MM.1S (cell line): Measurements from ENCODE around the gene PCDHGA3.
A peak's percentile ranks its signal among the peaks of the same experiment; 100 is the strongest.

Experiments used
- DNase-seq: peaks from one replicate; pipeline ENCODE4 v3.0.0-alpha.2; 2015
- H2AFZ ChIP-seq: fragments of 300-600 bp; sonication (generic); 2 replicates; pipeline ENCODE4 v1.6.0; 2016; ENCODE audit warnings: antibody characterized with exemption, low read length
- H3F3A ChIP-seq: fragments of 300-600 bp; sonication (generic); 2 replicates; pipeline ENCODE4 v1.6.1; 2016; ENCODE audit warnings: mild to moderate bottlenecking, antibody characterized with exemption, low read length, moderate library complexity, mixed read lengths; ENCODE audit not compliant: insufficient read depth
- H3K27ac ChIP-seq: fragments of 300-600 bp; sonication (generic); 2 replicates; pipeline ENCODE4 v1.5.1; 2016; ENCODE audit warnings: mild to moderate bottlenecking, low read length
- H3K27me3 ChIP-seq: fragments of 300-600 bp; sonication (generic); replicated peaks from 2 replicates; pipeline ENCODE4 v1.6.0; 2016; ENCODE audit warnings: low read length; ENCODE audit not compliant: insufficient read depth
- H3K36me3 ChIP-seq: fragments of 300-600 bp; sonication (generic); replicated peaks from 2 replicates; pipeline ENCODE4 v1.6.1; 2016; ENCODE audit warnings: mild to moderate bottlenecking, low read length, mixed read lengths; ENCODE audit not compliant: insufficient read depth
- H3K4me1 ChIP-seq: fragments of 300-600 bp; sonication (generic); 2 replicates; pipeline ENCODE4 v1.6.1; 2016; ENCODE audit warnings: low read length, mixed read lengths
- H3K4me2 ChIP-seq: fragments of 300-600 bp; sonication (generic); 2 replicates; pipeline ENCODE4 v1.6.0; 2016; ENCODE audit warnings: low read depth, low read length
- H3K4me3 ChIP-seq: fragments of 300-600 bp; sonication (generic); 2 replicates; pipeline ENCODE4 v1.5.1; 2016; ENCODE audit warnings: low read length, mixed read lengths
- H3K79me2 ChIP-seq: fragments of 300-600 bp; sonication (generic); 2 replicates; pipeline ENCODE4 v1.6.1; 2016; ENCODE audit warnings: mixed run types, low read length, mixed read lengths
- H3K9ac ChIP-seq: fragments of 300-600 bp; sonication (generic); 2 replicates; pipeline ENCODE4 v1.6.1; 2016; ENCODE audit warnings: low read length, mixed read lengths
- H3K9me2 ChIP-seq: fragments of 300-600 bp; sonication (generic); replicated peaks from 2 replicates; pipeline ENCODE4 v1.6.1; 2016; ENCODE audit warnings: mild to moderate bottlenecking, low read length, mixed read lengths; ENCODE audit not compliant: insufficient read depth
- H3K9me3 ChIP-seq: fragments of 300-600 bp; sonication (generic); replicated peaks from 2 replicates; pipeline ENCODE4 v1.6.1; 2016; ENCODE audit warnings: mild to moderate bottlenecking, low read length, mixed read lengths; ENCODE audit not compliant: insufficient read depth
- H4K20me1 ChIP-seq: fragments of 300-600 bp; sonication (generic); 2 replicates; pipeline ENCODE4 v1.6.1; 2016; ENCODE audit warnings: mild to moderate bottlenecking, low read length, moderate library complexity, mixed read lengths; ENCODE audit not compliant: insufficient read depth
- CTCF ChIP-seq: fragments of 300-600 bp; sonication (generic); IDR thresholded peaks from 2 replicates; pipeline ENCODE4 v1.5.1; 2016; ENCODE audit warnings: antibody characterized with exemption, low read length, mixed read lengths
- EZH2 ChIP-seq: fragments of 300-600 bp; sonication (generic); optimal IDR thresholded peaks from 2 replicates; pipeline ENCODE3; 2017; ENCODE audit warnings: low read depth, mild to moderate bottlenecking, antibody characterized with exemption, low read length, mixed read lengths
- EZH2phosphoT487 ChIP-seq: fragments of 300-600 bp; sonication (generic); IDR thresholded peaks from 2 replicates; pipeline ENCODE4 v1.6.1; 2018; ENCODE audit warnings: antibody characterized with exemption, low read length

Gene PCDHGA3

GRCh38 chr5:141356950-141357349 is 13.3 kb downstream of the PCDHGA3 start:
- no peak overlapping the region for H3K27ac ChIP-seq
- no peaks in the 10 kb centered on the region for H4K20me1 ChIP-seq
- H3F3A ChIP-seq = no peaks in the 10 kb centered on the region
- TF ChIP-seq CTCF (no peak), EZH2phosphoT487 (no peak), EZH2 (no peak)
- H3K4me1 ChIP-seq = no peaks in the 10 kb centered on the region
- no peaks in the 10 kb centered on the region for H3K27me3 ChIP-seq
- no peak overlapping the region for H3K4me2 ChIP-seq
- DNase-seq = no peak
- no peak overlapping the region for H2AFZ ChIP-seq
- H3K9ac ChIP-seq = no peak overlapping the region
- no peaks in the 10 kb centered on the region for H3K36me3 ChIP-seq
- no peak overlapping the region for H3K4me3 ChIP-seq
- H3K79me2 ChIP-seq = no peaks in the 10 kb centered on the region
- H3K9me2 ChIP-seq = no peaks in the 10 kb centered on the region
- H3K9me3 ChIP-seq = no peaks in the 10 kb centered on the region

GRCh38 chr5:141359790-141360426 is 16.3 kb downstream of the PCDHGA3 start, which contains the start of gene PCDHGB2:
PCDHGB2 (plus strand) TSS chr5:141359994; CDS start chr5:141360136, 142 bp downstream.
- Histone ChIP-seq H3K27ac (no peak within 1 kb of the TSS), H3K9me2 (no peaks in the 10 kb centered on the region), H3K9me3 (no peaks in the 10 kb centered on the region), H3K36me3 (no peaks in the 10 kb centered on the region), H3K79me2 (no peaks in the 10 kb centered on the region), H3K27me3 (no peaks in the 10 kb centered on the region; the same call in 1 of the 2 replicates), H2AFZ (peak within 1 kb of the TSS; percentile 55; the same call in 1 of the 2 replicates), H3K4me2 (peak within 1 kb of the TSS; percentile 46), H3K4me3 (peak within 1 kb of the TSS; percentile 48), H3K4me1 (no peaks in the 10 kb centered on the region), H3F3A (no peaks in the 10 kb centered on the region), H3K9ac (no peak within 1 kb of the TSS), H4K20me1 (no peaks in the 10 kb centered on the region)
- DNase-seq = peak; percentile 50
- TF ChIP-seq CTCF (peak; percentile 46), EZH2 (no peak), EZH2phosphoT487 (no peak)

DNA sequence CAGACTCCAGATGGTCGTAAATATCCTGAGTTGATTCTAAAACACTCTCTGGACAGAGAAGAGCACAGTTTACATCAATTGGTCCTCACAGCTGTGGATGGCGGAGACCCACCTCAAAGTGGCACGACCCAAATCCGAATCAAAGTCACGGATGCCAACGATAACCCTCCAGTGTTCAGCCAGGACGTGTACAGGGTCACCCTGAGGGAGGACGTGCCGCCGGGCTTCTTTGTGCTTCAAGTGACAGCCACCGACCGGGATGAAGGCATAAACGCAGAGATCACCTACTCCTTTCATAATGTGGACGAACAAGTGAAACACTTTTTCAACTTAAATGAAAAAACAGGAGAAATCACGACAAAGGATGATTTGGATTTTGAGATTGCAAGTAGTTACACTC is 17.1 kb downstream of the PCDHGA3 start:
- Histone ChIP-seq H3K4me1 (no peaks in the 10 kb centered on the region), H3K4me3 (no peak overlapping the region), H3K27me3 (no peaks in the 10 kb centered on the region; the same call in 1 of the 2 replicates), H3K79me2 (no peaks in the 10 kb centered on the region), H3K27ac (no peak overlapping the region), H3K9me2 (no peaks in the 10 kb centered on the region), H4K20me1 (no peaks in the 10 kb centered on the region), H2AFZ (no peak overlapping the region), H3K36me3 (no peaks in the 10 kb centered on the region), H3K9me3 (no peaks in the 10 kb centered on the region), H3K9ac (no peak overlapping the region), H3K4me2 (no peak overlapping the region), H3F3A (no peaks in the 10 kb centered on the region)
- DNase-seq = no peak
- TF ChIP-seq EZH2phosphoT487 = no peak
- no peak for TF ChIP-seq EZH2
- no peak for TF ChIP-seq CTCF
